HG02642 (cell line): Measurements from ENCODE around the gene CRACR2A.

Source experiments
- ATAC-seq: cut with Tn5 transposase; IDR thresholded peaks from one replicate; pipeline ENCODE4 v1.9.1; 2021; ENCODE audit warnings: mild to moderate bottlenecking; ENCODE audit not compliant: unreplicated experiment, poor library complexity

The CRACR2A gene

GRCh38 chr12:3753544-3754284 is 805 bp upstream of the CRACR2A start:
- no peak for ATAC-seq

- peak; percentile 58 for ATAC-seq
Observed at GRCh38 chr12:3752096-3752709, 706 bp downstream of the CRACR2A start.

DNA sequence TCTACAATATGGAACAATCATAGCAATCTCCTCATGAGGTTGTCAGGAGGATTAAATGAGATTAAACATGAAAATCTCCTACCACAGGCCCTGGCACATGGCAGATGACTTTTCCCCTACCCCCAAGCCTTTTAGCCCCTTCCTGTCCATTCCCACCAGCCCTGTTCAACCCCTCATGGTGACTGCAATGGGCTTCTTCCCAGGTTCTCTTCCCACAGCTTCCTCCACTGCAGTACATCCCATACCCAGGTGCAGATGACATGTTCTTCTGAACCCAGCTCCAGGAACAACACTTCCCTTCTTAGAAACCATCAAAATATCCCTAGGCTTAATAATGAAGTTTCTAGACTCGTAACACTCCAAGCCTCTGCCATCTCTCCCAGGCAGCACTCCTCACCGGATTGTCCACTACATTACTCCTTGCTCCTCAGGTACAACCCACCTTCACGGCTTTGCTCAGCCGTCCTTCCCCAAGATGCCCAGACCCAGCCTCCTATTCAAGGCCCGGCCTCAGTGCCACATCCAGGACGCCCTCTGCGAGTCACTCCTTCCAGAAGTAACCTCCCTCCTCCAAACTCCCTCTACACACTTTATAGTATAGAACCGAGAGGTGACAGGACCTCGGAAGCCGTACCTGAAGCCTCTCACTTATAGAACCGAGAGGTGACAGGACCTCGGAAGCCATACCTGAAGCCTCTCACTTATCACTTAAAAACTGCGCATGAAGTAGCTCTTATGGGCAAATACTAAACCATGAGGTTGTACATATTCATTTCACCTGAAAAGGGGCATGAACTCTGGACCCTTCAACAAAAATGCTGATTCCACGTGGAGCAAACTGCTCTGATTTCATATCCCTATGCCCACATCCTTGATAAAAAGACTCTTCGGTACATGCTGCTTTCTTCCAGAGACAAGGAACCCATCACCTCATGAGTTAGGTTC is 1.5 kb downstream of the CRACR2A start:
- ATAC-seq = no peak

GRCh38 chr12:3750616-3751015 is 2.3 kb downstream of the CRACR2A start:
- ATAC-seq = no peak

DNA sequence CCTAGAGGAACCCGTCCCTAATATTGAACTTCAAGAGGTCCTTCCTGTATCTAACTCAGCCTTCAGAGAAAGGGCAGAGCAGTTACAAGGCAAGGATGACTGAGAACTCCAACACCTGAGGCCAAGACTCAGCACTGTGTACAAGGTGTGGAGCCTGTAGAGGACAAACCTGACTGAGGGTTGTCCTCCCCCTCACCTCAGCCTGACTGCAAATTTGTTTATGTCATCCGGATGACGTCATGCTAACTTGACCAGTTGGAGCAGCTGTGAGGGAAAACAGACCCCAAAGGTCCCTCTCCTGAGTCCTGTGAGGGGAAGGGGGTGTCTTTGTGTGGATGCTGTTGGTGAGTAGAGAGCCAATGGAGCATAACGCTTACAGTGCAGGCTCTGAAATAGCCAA is 4.3 kb downstream of the CRACR2A start:
- ATAC-seq = no peak

DNA sequence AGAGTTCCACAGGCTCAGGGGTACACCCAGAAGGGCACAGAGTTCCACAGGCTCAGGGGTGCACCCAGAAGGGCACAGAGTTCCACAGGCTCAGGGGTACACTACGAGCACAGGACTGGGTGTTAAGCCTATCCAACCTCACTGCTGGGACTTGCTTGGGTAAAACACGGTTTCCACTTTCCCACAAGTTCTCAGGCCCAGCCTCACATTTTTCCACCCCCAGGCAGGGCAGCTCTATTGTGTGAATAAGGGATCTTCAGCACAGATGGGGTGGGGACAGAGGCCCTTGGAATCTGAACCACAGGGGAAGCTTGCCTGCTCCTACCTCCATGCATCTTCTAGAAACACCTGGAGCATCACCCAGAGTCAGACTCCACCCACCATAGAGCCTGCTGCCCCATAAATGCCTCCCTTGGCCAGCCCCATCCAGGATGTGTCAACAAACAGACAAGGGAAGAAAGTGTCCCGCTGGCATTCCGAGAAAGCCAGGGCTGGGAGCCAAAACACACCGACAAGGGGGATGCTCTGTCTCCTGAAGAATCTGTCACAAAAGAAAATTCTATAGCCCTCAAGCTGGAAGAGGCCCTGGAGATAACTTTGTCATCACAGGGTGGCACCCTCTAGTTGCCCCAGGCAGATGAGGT is 4.8 kb downstream of the CRACR2A start:
- no peak for ATAC-seq

DNA sequence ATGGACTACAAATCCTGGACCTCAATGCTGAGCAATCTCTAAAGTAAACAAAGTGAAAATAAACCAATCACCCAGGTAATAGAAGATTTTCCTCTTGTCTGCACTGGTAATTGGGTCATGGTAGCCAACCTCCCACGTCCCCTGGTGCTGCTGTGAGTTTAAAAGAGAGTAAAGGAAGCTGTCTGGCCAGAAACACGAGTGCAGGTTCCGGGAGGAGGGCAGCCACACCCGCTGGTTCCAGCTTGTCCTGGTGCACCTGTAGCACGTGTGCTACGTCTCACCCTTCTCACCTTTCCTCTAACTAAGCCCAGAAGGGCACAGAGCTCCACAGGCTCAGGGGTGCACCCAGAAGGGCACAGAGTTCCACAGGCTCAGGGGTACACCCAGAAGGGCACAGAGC is 5.4 kb downstream of the CRACR2A start:
- no peak for ATAC-seq

GRCh38 chr12:3746758-3747157 is 6.2 kb downstream of the CRACR2A start:
- ATAC-seq = no peak

DNA sequence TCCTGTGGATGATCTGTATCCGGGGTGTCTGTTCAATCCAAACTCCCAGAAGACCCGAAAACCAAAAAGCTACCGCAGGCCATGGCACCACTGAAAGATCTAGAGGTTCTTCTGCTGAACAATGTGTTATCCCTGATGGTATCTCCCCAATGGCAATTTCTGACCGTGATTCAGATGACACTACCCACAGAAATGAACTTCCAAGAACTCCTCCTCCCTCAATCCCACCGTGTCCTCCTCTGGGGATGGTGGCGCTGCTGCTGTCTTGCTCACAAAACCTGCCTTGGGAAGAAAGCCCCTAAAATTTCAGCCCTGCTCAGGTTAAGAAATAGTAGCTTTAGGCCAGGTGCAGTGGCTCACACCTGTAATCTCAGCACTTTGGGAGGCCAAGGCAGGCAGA is 7.8 kb downstream of the CRACR2A start:
- ATAC-seq = no peak

DNA sequence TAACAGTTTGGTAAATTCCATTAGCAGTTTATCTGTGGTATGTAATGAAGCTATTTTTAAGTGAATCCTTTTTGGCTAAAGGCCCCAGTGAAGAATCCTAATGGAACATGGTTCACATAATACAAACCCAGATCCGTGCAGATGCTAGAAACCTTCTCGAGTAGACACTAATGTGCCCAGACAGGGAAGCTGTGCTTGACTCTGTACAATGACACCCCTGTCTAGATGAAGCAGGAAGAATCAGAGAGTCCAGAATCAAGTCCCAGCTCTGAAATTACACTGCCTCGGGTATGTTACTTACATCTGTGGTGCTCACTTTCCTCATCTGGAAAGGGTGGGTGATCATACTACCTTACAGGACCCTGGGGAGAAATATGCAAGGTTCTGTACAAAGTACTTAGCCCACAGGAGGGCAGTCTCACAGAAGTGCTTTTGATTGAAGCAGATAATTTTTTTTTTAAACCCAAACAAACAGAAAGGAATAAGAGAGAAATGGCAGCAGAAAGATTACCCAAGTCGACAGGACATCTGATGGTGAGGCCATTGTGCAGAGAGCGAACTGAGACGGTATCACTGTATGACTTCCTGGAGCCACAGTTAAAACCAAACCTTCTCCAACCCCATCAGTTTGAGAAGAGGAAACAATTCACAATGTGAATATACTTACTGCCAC is 8.5 kb downstream of the CRACR2A start:
- ATAC-seq = peak; percentile 21

- peak; percentile 70 for ATAC-seq
Observed at GRCh38 chr12:3743803-3744202, 9.1 kb downstream of the CRACR2A start.

DNA sequence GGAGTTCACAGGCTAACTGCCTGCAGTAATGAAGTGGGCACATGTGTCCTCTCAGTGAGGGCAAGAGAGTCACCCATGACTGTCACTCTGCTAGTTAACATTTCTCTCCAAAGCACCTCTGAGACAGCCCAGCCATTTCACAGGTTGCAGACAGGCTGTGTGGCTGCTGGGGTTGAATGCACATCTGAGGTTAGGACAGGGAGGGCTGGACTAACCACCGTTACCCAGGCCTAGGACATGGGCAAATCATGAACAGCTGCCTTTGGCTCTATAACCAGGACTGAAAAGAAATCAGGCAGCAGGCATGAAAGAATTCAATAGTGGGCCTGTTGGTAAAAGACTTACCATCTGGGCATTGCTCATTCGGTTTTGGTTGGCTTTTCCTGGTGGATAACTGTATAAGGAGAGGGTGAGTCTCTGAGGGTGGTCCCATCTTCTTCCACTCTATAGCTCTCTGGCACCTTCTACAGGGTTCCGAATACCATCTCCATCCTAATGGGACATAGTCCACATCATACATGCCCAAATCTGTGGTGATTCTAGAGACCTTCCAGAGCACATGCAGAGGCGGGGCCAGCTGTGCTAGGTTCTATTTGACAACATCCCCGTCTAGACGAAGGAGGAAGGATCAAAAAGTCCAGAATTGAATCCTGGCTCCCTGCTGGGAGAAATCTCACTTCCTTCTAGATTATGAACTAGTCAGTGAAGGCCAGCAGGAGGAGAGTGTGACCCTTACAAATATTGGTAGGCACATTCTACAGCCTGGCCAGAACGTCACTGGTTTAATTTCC is 10.8 kb downstream of the CRACR2A start:
- no peak for ATAC-seq

- no peak for ATAC-seq
Observed at GRCh38 chr12:3740480-3741231, 12.3 kb downstream of the CRACR2A start.

DNA sequence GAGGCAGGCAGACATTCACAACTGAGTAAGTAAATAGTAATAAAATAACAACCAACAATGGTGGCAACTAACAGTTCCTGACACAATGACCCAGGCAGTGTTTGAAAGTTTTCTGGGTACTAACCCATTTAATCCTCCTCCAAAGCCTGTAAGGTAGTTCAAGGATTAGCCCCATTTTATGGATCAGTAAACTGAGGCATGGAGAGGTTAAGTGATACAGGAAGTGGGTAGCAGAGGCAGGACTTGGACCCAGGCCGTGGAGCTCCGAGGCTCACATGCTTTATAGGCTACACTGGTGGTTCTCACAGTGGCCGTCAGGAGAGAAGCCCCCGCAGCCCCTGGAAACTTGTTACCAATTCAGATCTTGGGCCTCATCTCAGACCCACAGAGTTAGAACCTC is 17.5 kb downstream of the CRACR2A start:
- no peak for ATAC-seq

GRCh38 chr12:3732901-3733300 is 20.0 kb downstream of the CRACR2A start:
- no peak for ATAC-seq

DNA sequence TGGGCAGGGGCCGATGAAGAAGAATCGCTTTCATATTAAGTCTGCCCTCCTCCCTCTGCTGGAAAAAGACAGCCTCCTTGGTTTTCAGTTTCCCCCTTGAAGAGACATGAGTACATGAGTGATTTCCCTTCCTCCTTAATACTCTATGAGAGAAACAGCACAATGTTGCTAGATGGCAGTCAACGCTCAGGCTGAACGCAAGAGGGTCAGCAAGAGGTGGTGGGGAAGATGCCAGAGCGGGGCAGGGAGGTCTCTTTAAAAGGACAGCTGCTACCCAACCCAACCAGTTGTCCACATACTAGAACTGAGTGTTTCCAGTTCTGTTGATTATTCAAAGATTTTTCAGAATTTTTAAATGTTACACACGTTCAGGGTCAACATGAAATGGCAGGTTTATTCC is 22.8 kb downstream of the CRACR2A start:
- ATAC-seq = no peak

- no peak for ATAC-seq
Observed at GRCh38 chr12:3728686-3729085, 24.2 kb downstream of the CRACR2A start.

DNA sequence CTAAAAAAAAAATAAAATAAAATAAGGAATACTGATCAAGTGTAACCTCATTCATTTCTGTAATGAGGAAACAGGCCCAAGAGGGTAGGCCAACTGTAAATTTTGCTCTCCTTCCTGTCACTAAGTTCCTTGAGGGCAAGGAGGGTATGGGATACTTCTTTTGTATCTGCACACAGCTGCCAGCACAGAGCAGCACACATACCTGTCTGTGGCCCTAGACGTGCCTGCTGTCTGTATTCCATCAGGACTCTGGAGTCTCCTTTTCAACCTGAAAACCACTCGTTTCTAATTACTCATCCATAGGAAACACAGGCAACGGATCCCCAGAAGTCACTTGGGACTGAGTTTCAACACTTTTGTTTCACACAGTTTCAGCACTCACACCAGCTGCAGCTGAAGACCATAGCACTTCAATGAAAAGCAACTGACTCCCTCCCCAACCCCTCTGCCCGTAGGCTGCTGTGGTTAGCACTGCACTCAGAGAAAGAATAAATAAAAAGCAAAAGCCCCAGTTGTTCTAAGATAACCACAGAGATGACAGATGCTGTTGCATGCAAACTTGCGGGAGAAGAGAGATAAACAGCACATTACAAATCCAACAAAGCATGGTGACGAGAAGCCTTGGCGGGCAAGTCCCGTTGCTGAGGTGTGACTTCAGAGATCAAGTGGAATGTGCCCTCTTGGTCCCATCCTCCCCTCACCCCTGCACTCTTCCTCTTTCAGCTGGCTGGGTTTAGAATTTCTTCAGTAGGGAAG is 24.9 kb downstream of the CRACR2A start:
- peak; percentile 86 for ATAC-seq
